ENCODE results near the gene ADORA2A. TPM values are rescaled to one million over a fixed set of nuclear protein-coding genes. Genes with fewer than 3 reads are reported as not detected.

Gene ADORA2A
- total and polyA plus RNA-seq, 8 donors, result 0.58 to 7.1 (median 1.6) TPM; not detected in 1

DNA sequence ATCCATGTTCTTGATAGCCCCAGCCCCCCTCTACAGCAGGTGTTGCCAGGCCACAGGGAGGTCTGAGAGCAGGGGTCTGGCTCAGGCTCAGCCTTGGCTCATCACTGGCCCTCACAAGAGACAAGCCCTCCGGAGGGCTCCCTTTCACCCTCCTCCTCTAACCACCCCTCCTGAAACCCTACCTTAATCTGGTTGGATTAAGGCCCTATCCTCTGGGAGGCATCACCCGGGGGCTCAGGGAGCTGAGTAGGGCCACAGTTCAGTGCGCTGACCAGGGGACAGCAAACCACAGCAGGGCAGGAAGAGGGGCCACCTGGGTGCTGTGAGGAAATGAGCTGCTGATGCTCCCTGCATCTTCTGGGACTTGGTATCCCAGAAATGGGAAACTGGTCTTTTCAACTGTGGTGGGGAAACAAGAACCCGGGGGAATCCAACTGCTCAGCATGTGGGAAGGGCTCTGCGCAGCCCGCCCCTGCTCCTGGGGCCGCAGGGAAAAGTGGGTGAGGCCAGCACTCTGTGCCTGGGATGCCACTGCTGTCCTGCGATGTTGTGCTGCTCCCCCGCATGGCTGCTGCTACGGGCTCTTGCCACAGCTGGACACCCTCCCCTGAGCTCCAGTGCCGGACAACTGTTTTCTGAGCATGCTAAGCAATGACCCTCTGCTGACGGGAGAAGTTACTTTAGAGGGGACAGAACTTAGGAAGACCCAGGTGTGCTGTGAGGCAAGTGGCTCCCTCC is 17.5 kb downstream of the ADORA2A start:
- Histone ChIP-seq H3K36me3 (peaks cover 0 to 19% (median 15%) of the 10 kb centered on the region in 4 donors), H3K4me1 (no peaks in the 10 kb centered on the region), H3K27me3 (no peaks in the 10 kb centered on the region), H3K9me3 (no peaks in the 10 kb centered on the region), H3K27ac (no peak overlapping the region), H3K4me3 (no peak overlapping the region)
- intact Hi-C loops (cut with DNase I; ENCODE audit: low total_unique reads), result no loop called here
- WGBS, 5 donors, result 71 to 89% (median 82%) methylated on average over 9 to 12 of the region's 12 CpGs
- TF ChIP-seq EP300 (IDR thresholded peaks at IDR 0.05) (no peak), POLR2A (IDR thresholded peaks at IDR 0.05) (no peak)
- TF ChIP-seq, protein P1, sequence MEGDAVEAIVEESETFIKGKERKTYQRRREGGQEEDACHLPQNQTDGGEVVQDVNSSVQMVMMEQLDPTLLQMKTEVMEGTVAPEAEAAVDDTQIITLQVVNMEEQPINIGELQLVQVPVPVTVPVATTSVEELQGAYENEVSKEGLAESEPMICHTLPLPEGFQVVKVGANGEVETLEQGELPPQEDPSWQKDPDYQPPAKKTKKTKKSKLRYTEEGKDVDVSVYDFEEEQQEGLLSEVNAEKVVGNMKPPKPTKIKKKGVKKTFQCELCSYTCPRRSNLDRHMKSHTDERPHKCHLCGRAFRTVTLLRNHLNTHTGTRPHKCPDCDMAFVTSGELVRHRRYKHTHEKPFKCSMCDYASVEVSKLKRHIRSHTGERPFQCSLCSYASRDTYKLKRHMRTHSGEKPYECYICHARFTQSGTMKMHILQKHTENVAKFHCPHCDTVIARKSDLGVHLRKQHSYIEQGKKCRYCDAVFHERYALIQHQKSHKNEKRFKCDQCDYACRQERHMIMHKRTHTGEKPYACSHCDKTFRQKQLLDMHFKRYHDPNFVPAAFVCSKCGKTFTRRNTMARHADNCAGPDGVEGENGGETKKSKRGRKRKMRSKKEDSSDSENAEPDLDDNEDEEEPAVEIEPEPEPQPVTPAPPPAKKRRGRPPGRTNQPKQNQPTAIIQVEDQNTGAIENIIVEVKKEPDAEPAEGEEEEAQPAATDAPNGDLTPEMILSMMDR (IDR thresholded peaks at IDR 0.05), result no peak
- DNase-seq, result peak in 1 of 2 donors; percentile 25

DNA sequence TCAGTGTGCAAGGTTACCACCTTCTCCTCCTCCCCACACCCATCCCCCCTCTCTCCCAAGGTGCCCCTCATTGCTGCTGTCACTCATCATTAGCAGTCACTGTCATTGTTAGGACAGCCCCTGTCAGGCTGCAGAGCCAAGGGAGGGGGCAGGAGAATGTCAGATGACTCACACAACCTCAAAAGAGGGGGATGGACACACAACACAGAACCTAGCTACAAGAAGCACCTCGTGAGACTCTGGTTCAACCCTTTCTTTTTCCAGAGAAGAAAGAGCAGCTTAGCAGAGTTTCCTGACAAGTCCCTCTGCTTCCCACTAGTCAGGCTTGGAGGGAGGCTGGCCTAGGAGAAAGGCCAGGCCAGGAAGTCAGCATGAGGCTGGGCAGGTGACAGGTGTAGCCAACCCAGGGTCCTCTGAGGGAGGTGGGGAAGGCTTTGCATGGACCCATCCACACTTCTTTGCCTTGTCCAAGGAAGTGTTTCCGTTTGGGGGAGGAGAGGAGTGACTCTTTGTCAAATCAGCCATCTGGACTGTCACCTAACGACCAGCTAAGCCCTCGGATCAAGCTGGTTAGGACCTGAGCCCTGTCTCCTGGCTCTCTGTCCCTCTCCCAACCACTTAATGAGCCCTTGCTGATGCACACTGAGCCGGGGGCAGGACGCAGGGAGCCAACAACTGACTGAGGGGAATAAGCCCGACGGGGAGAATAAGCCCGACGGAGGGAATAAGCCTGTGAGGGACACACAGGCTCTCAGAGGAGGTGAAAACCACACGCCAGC is 18.3 kb downstream of the ADORA2A start:
- no peak overlapping the region for H3K4me3 ChIP-seq
- intact Hi-C loops (cut with DNase I; ENCODE audit: low total_unique reads), result no loop called here
- H3K27me3 ChIP-seq, result no peaks in the 10 kb centered on the region
- no peaks in the 10 kb centered on the region for H3K4me1 ChIP-seq
- no peak overlapping the region for H3K27ac ChIP-seq
- WGBS, 5 donors, result 79 to 84% (median 81%) methylated on average over 11 of the region's 11 CpGs
- TF ChIP-seq, protein P1 (IDR thresholded peaks at IDR 0.05), result no peak
- TF ChIP-seq POLR2A (IDR thresholded peaks at IDR 0.05) (no peak), EP300 (IDR thresholded peaks at IDR 0.05) (no peak), POLR2AphosphoS5 (IDR thresholded peaks at IDR 0.05) (no peak)
- peaks cover 0 to 17% (median 14%) of the 10 kb centered on the region in 4 donors for H3K36me3 ChIP-seq
- no peaks in the 10 kb centered on the region for H3K9me3 ChIP-seq
- DNase-seq, result no peak

DNA sequence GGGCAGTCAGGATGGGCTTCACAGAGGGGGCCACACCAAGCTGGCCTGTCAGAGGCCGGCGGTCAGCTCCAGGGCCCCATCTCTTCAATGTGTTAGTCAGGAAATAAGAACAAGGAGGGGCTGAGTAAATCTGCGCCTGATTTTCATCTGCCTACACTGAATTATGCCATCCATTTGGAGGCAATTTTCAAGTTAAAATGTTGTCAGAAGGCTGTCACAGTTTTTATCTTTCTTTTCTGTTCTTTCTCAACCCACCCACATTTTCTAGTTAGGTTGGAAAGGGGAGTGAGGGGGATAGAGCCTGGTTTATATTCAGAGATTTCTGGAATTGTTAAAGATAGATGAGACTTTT is 18.8 kb downstream of the ADORA2A start:
- TF ChIP-seq EP300 (IDR thresholded peaks at IDR 0.05) (no peak), POLR2AphosphoS5 (IDR thresholded peaks at IDR 0.05) (no peak), POLR2A (IDR thresholded peaks at IDR 0.05) (no peak)
- TF ChIP-seq, protein P1 (IDR thresholded peaks at IDR 0.05), result no peak
- no peak overlapping the region for H3K27ac ChIP-seq
- intact Hi-C loops (cut with DNase I; ENCODE audit: low total_unique reads), result no loop called here
- no peak overlapping the region for H3K4me3 ChIP-seq
- H3K27me3 ChIP-seq, result no peaks in the 10 kb centered on the region
- H3K9me3 ChIP-seq, result no peaks in the 10 kb centered on the region
- DNase-seq, result no peak
- WGBS, 5 donors, result 82 to 94% (median 90%) methylated on average over 3 of the region's 3 CpGs
- H3K36me3 ChIP-seq, result peaks cover 0 to 12% (median 11%) of the 10 kb centered on the region in 4 donors
- H3K4me1 ChIP-seq, result no peaks in the 10 kb centered on the region

DNA sequence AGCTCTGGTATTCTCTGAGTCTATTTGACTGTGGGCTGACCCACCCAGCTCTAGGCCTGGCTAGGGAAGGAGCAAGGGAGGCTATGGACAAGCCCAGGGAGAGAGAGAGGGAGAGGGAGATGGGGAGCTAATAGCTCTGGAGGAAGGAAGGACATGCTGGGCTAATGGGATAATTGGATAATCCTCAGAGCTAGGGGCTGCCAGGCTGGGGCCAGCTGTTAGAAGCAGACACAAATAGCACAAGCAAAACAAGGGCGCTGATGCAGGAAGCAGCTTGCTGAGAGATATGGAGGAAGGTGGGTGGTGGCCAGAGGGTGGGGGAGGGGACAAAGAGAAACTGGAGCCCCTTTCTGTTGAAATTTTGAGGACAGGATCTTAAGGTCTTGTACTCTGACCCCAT is 23.2 kb downstream of the ADORA2A start:
- Histone ChIP-seq H3K9me3 (peaks cover 0 to 4% (median 0%) of the 10 kb centered on the region in 4 donors), H3K27ac (no peak overlapping the region), H3K27me3 (no peaks in the 10 kb centered on the region), H3K36me3 (no peaks in the 10 kb centered on the region), H3K4me1 (peaks cover 0 to 3% (median 0%) of the 10 kb centered on the region in 4 donors), H3K4me3 (no peak overlapping the region)
- TF ChIP-seq, protein P1 (IDR thresholded peaks at IDR 0.05), result no peak
- TF ChIP-seq EP300 (IDR thresholded peaks at IDR 0.05), result no peak
- no peak for TF ChIP-seq POLR2A (IDR thresholded peaks at IDR 0.05)
- no peak for TF ChIP-seq POLR2AphosphoS5 (IDR thresholded peaks at IDR 0.05)
- 45 to 82% (median 69%) methylated on average over 1 of the region's 1 CpG for WGBS, 5 donors
- DNase-seq, result peak in 1 of 2 donors; percentile 82
- intact Hi-C loops (cut with DNase I; ENCODE audit: low total_unique reads), result no loop called here

All from stomach (tissue), 9 donors.